Measurements from ENCODE around the gene LTC4S.

DNA sequence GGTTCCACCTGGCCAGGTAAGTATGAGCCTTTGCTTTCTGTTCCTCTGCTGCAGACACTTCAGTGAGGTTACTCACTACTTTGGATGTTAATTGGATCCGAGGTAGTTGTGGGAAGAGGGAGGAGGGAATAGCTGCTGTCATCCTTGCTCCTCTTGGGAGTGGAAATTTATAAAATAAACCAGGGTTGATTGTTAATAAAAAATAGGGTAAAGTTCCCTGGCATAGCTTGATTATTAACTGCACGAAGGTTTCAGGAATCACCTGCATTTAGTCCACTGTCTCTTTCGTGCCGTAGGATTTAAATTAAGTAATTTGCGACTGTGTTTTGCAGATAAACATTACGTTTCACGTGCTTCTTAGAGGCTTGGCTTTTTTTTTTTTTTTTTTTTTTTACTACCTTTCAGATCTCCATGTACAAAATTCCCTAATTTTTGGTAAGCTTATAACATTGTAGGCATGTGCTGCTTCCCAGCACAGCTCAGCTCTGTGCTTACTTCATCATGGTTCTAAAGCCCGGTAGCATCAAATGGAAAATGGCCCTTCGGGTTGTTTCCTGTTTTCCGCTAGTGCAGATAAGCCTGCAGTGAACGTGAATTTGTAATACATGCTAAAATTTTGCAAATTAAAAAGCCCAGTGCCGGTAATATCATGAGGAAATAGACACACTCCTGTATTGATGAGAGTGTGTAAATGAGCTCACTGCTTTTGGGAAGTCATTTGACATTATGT lies 26.9 kb upstream of the LTC4S start:
- TF ChIP-seq, protein P1, sequence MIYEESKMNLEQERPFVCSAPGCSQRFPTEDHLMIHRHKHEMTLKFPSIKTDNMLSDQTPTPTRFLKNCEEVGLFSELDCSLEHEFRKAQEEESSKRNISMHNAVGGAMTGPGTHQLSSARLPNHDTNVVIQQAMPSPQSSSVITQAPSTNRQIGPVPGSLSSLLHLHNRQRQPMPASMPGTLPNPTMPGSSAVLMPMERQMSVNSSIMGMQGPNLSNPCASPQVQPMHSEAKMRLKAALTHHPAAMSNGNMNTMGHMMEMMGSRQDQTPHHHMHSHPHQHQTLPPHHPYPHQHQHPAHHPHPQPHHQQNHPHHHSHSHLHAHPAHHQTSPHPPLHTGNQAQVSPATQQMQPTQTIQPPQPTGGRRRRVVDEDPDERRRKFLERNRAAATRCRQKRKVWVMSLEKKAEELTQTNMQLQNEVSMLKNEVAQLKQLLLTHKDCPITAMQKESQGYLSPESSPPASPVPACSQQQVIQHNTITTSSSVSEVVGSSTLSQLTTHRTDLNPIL (CRISPR knock-in tag; IDR thresholded peaks at IDR 0.05; ENCODE audit: low read depth) = no peak
- no peak for TF ChIP-seq BACH2 (CRISPR knock-in tag; IDR thresholded peaks at IDR 0.05; ENCODE audit: borderline replicate concordance)

Measured in SK-N-SH treated with all-trans-retinoic acid at 6 μM for 48 hours (cell line).